GM21619 (cell line): ENCODE measurements around the gene TTLL9.
"Not testable (repeated sequence)": the region's sequence is repeated elsewhere in the genome, so short reads cannot be mapped to it uniquely, and the experiment has no call there.

Experiments
- ATAC-seq: cut with Tn5 transposase; IDR thresholded peaks from one replicate; pipeline ENCODE4 v1.9.1; 2021; ENCODE audit not compliant: unreplicated experiment

TTLL9 gene

GRCh38 chr20:31916708-31917107 lies 46.3 kb downstream of the TTLL9 start:
- no peak for ATAC-seq

- ATAC-seq = not testable (repeated sequence)
Observed at GRCh38 chr20:31917962-31918412, 47.6 kb downstream of the TTLL9 start.

GRCh38 chr20:31918466-31919105 lies 48.2 kb downstream of the TTLL9 start:
- ATAC-seq = no peak

GRCh38 chr20:31919410-31920155 lies 49.1 kb downstream of the TTLL9 start:
- ATAC-seq = no peak

- no peak for ATAC-seq
Observed at GRCh38 chr20:31920275-31920855, 49.9 kb downstream of the TTLL9 start.

- not testable (repeated sequence) for ATAC-seq
Observed at GRCh38 chr20:31921480-31921879, 51.0 kb downstream of the TTLL9 start.

GRCh38 chr20:31922181-31922580 lies 51.7 kb downstream of the TTLL9 start:
- ATAC-seq = no peak

- ATAC-seq = no peak
Observed at GRCh38 chr20:31922588-31922987, 52.2 kb downstream of the TTLL9 start.

GRCh38 chr20:31923388-31924331 lies 53.2 kb downstream of the TTLL9 start:
- ATAC-seq = peak; percentile 74

GRCh38 chr20:31924561-31924960 lies 54.1 kb downstream of the TTLL9 start:
- no peak for ATAC-seq

- no peak for ATAC-seq
Observed at GRCh38 chr20:31925631-31926030, 55.2 kb downstream of the TTLL9 start.

- ATAC-seq = no peak
Observed at GRCh38 chr20:31926493-31926892, 56.1 kb downstream of the TTLL9 start.

GRCh38 chr20:31927627-31928159 lies 57.3 kb downstream of the TTLL9 start:
- ATAC-seq = no peak

- not testable (repeated sequence) for ATAC-seq
Observed at GRCh38 chr20:31929631-31930030, 59.2 kb downstream of the TTLL9 start.

- ATAC-seq = no peak
Observed at GRCh38 chr20:31930779-31931178, 60.3 kb downstream of the TTLL9 start.

GRCh38 chr20:31933698-31934097 lies 63.3 kb downstream of the TTLL9 start:
- ATAC-seq = no peak

- ATAC-seq = no peak
Observed at GRCh38 chr20:31934491-31934890, 64.1 kb downstream of the TTLL9 start.

- no peak for ATAC-seq
Observed at GRCh38 chr20:31934968-31935764, 64.7 kb downstream of the TTLL9 start.

- ATAC-seq = no peak
Observed at GRCh38 chr20:31936420-31936819, 66.0 kb downstream of the TTLL9 start.

GRCh38 chr20:31937820-31938219 lies 67.4 kb downstream of the TTLL9 start:
- no peak for ATAC-seq
